ENCODE results near the gene FGGY. TPM values are rescaled to one million over a fixed set of nuclear protein-coding genes. Genes with fewer than 3 reads are reported as not detected.

Gene FGGY
- total RNA-seq, 1 experiment from 2014 or later, result 4.7 TPM

- Histone ChIP-seq H2AFZ (ENCODE audit: low read length) (no peak overlapping the region), H3K36me3 (ENCODE audit: insufficient read depth, low read length) (no peaks in the 10 kb centered on the region), H3K9me2 (replicated peaks; ENCODE audit: insufficient read depth, low read length) (no peaks in the 10 kb centered on the region), H3K27me3 (ENCODE audit: low read length) (no peaks in the 10 kb centered on the region), H3K9me3 (ENCODE audit: low read length) (no peaks in the 10 kb centered on the region), H3K27ac (ENCODE audit: low read length) (no peak overlapping the region), H3K4me3 (ENCODE audit: low read length) (no peak overlapping the region), H3K4me1 (ENCODE audit: low read length) (no peaks in the 10 kb centered on the region), H4K20me1 (ENCODE audit: insufficient read depth, low read depth, low read length) (no peaks in the 10 kb centered on the region), H3K4me2 (ENCODE audit: low read depth, low read length, poor library complexity, severe bottlenecking) (no peak overlapping the region), H3K9ac (ENCODE audit: low read length) (no peak overlapping the region), H3K79me2 (ENCODE audit: low read length) (no peaks in the 10 kb centered on the region)
- DNase-seq, result no peak
Observed at GRCh38 chr1:59742526-59742925, 445.6 kb downstream of the FGGY start.

- no peaks in the 10 kb centered on the region for H3K4me1 ChIP-seq (ENCODE audit: low read length)
- H3K9me3 ChIP-seq (ENCODE audit: low read length), result no peaks in the 10 kb centered on the region
- H3K4me3 ChIP-seq (ENCODE audit: low read length), result no peak overlapping the region
- H3K79me2 ChIP-seq (ENCODE audit: low read length), result no peaks in the 10 kb centered on the region
- H3K27ac ChIP-seq (ENCODE audit: low read length), result no peak overlapping the region
- no peaks in the 10 kb centered on the region for H3K9me2 ChIP-seq (replicated peaks; ENCODE audit: insufficient read depth, low read length)
- no peaks in the 10 kb centered on the region for H3K27me3 ChIP-seq (ENCODE audit: low read length)
- no peaks in the 10 kb centered on the region for H4K20me1 ChIP-seq (ENCODE audit: insufficient read depth, low read depth, low read length)
- H3K9ac ChIP-seq (ENCODE audit: low read length), result no peak overlapping the region
- no peak for DNase-seq
- H3K4me2 ChIP-seq (ENCODE audit: low read depth, low read length, poor library complexity, severe bottlenecking), result no peak overlapping the region
- H3K36me3 ChIP-seq (ENCODE audit: insufficient read depth, low read length), result no peaks in the 10 kb centered on the region
- no peak overlapping the region for H2AFZ ChIP-seq (ENCODE audit: low read length)
Observed at GRCh38 chr1:59743324-59744091, 446.6 kb downstream of the FGGY start.

- Histone ChIP-seq H3K9ac (ENCODE audit: low read length) (no peak overlapping the region), H3K27ac (ENCODE audit: low read length) (no peak overlapping the region), H3K36me3 (ENCODE audit: insufficient read depth, low read length) (no peaks in the 10 kb centered on the region), H3K9me3 (ENCODE audit: low read length) (no peaks in the 10 kb centered on the region), H3K4me2 (ENCODE audit: low read depth, low read length, poor library complexity, severe bottlenecking) (no peak overlapping the region), H3K79me2 (ENCODE audit: low read length) (no peaks in the 10 kb centered on the region), H3K4me3 (ENCODE audit: low read length) (no peak overlapping the region), H3K4me1 (ENCODE audit: low read length) (no peaks in the 10 kb centered on the region), H3K27me3 (ENCODE audit: low read length) (no peaks in the 10 kb centered on the region), H3K9me2 (replicated peaks; ENCODE audit: insufficient read depth, low read length) (no peaks in the 10 kb centered on the region), H4K20me1 (ENCODE audit: insufficient read depth, low read depth, low read length) (no peaks in the 10 kb centered on the region), H2AFZ (ENCODE audit: low read length) (no peak overlapping the region)
- no peak for DNase-seq
Observed at GRCh38 chr1:59747420-59748024, 450.6 kb downstream of the FGGY start.

- Histone ChIP-seq H3K4me3 (ENCODE audit: low read length) (no peak overlapping the region), H3K9me3 (ENCODE audit: low read length) (no peaks in the 10 kb centered on the region)
Observed at GRCh38 chr1:59748123-59748522, 451.2 kb downstream of the FGGY start.

GRCh38 chr1:59750328-59751003 is 453.6 kb downstream of the FGGY start:
- Histone ChIP-seq H3K27ac (ENCODE audit: low read length) (no peak overlapping the region), H3K4me3 (ENCODE audit: low read length) (no peak overlapping the region), H3K9ac (ENCODE audit: low read length) (no peak overlapping the region), H3K4me2 (ENCODE audit: low read depth, low read length, poor library complexity, severe bottlenecking) (no peak overlapping the region), H3K79me2 (ENCODE audit: low read length) (no peaks in the 10 kb centered on the region), H3K9me3 (ENCODE audit: low read length) (no peaks in the 10 kb centered on the region), H4K20me1 (ENCODE audit: insufficient read depth, low read depth, low read length) (no peaks in the 10 kb centered on the region), H3K27me3 (ENCODE audit: low read length) (no peaks in the 10 kb centered on the region), H3K36me3 (ENCODE audit: insufficient read depth, low read length) (no peaks in the 10 kb centered on the region), H3K4me1 (ENCODE audit: low read length) (no peaks in the 10 kb centered on the region), H2AFZ (ENCODE audit: low read length) (no peak overlapping the region), H3K9me2 (replicated peaks; ENCODE audit: insufficient read depth, low read length) (no peaks in the 10 kb centered on the region)
- DNase-seq, result no peak

More at GRCh38 chr1:59748123-59748522, 451.2 kb downstream of the FGGY start:
- Histone ChIP-seq H2AFZ (ENCODE audit: low read length) (no peak overlapping the region), H3K27ac (ENCODE audit: low read length) (no peak overlapping the region), H3K27me3 (ENCODE audit: low read length) (no peaks in the 10 kb centered on the region), H3K9me2 (replicated peaks; ENCODE audit: insufficient read depth, low read length) (no peaks in the 10 kb centered on the region), H3K4me1 (ENCODE audit: low read length) (no peaks in the 10 kb centered on the region), H3K36me3 (ENCODE audit: insufficient read depth, low read length) (no peaks in the 10 kb centered on the region), H4K20me1 (ENCODE audit: insufficient read depth, low read depth, low read length) (no peaks in the 10 kb centered on the region), H3K4me2 (ENCODE audit: low read depth, low read length, poor library complexity, severe bottlenecking) (no peak overlapping the region), H3K9ac (ENCODE audit: low read length) (no peak overlapping the region), H3K79me2 (ENCODE audit: low read length) (no peaks in the 10 kb centered on the region)
- DNase-seq, result no peak

- no peak overlapping the region for H3K4me3 ChIP-seq (ENCODE audit: low read length)
- H3K79me2 ChIP-seq (ENCODE audit: low read length), result no peaks in the 10 kb centered on the region
- H3K9me3 ChIP-seq (ENCODE audit: low read length), result no peaks in the 10 kb centered on the region
- no peak overlapping the region for H3K4me2 ChIP-seq (ENCODE audit: low read depth, low read length, poor library complexity, severe bottlenecking)
- no peaks in the 10 kb centered on the region for H3K27me3 ChIP-seq (ENCODE audit: low read length)
- H3K9ac ChIP-seq (ENCODE audit: low read length), result no peak overlapping the region
- H3K27ac ChIP-seq (ENCODE audit: low read length), result no peak overlapping the region
- H3K4me1 ChIP-seq (ENCODE audit: low read length), result no peaks in the 10 kb centered on the region
- H3K36me3 ChIP-seq (ENCODE audit: insufficient read depth, low read length), result no peaks in the 10 kb centered on the region
- H4K20me1 ChIP-seq (ENCODE audit: insufficient read depth, low read depth, low read length), result no peaks in the 10 kb centered on the region
- no peaks in the 10 kb centered on the region for H3K9me2 ChIP-seq (replicated peaks; ENCODE audit: insufficient read depth, low read length)
- H2AFZ ChIP-seq (ENCODE audit: low read length), result no peak overlapping the region
- no peak for DNase-seq
Observed at GRCh38 chr1:59751004-59751395, 454.1 kb downstream of the FGGY start.

GRCh38 chr1:59751801-59752200 is 454.9 kb downstream of the FGGY start:
- Histone ChIP-seq H3K36me3 (ENCODE audit: insufficient read depth, low read length) (no peaks in the 10 kb centered on the region), H3K4me2 (ENCODE audit: low read depth, low read length, poor library complexity, severe bottlenecking) (no peak overlapping the region), H3K9me3 (ENCODE audit: low read length) (no peaks in the 10 kb centered on the region), H3K27me3 (ENCODE audit: low read length) (no peaks in the 10 kb centered on the region), H4K20me1 (ENCODE audit: insufficient read depth, low read depth, low read length) (no peaks in the 10 kb centered on the region), H3K4me1 (ENCODE audit: low read length) (no peaks in the 10 kb centered on the region), H3K4me3 (ENCODE audit: low read length) (no peak overlapping the region), H3K27ac (ENCODE audit: low read length) (no peak overlapping the region), H3K79me2 (ENCODE audit: low read length) (no peaks in the 10 kb centered on the region), H3K9ac (ENCODE audit: low read length) (no peak overlapping the region), H3K9me2 (replicated peaks; ENCODE audit: insufficient read depth, low read length) (no peaks in the 10 kb centered on the region), H2AFZ (ENCODE audit: low read length) (no peak overlapping the region)
- no peak for DNase-seq

- Histone ChIP-seq H3K9me3 (ENCODE audit: low read length) (no peaks in the 10 kb centered on the region), H3K27me3 (ENCODE audit: low read length) (no peaks in the 10 kb centered on the region), H3K27ac (ENCODE audit: low read length) (no peak overlapping the region), H3K79me2 (ENCODE audit: low read length) (no peaks in the 10 kb centered on the region), H2AFZ (ENCODE audit: low read length) (no peak overlapping the region), H4K20me1 (ENCODE audit: insufficient read depth, low read depth, low read length) (no peaks in the 10 kb centered on the region), H3K36me3 (ENCODE audit: insufficient read depth, low read length) (no peaks in the 10 kb centered on the region), H3K9me2 (replicated peaks; ENCODE audit: insufficient read depth, low read length) (no peaks in the 10 kb centered on the region), H3K9ac (ENCODE audit: low read length) (no peak overlapping the region), H3K4me3 (ENCODE audit: low read length) (no peak overlapping the region), H3K4me2 (ENCODE audit: low read depth, low read length, poor library complexity, severe bottlenecking) (no peak overlapping the region), H3K4me1 (ENCODE audit: low read length) (no peaks in the 10 kb centered on the region)
- DNase-seq, result no peak
Observed at GRCh38 chr1:59752556-59753414, 455.9 kb downstream of the FGGY start.
